ENCODE results near the gene FAM72C.
"Not testable (repeated sequence)": the region's sequence is repeated elsewhere in the genome, so short reads cannot be mapped to it uniquely, and the experiment has no call there.

The FAM72C gene

DNA sequence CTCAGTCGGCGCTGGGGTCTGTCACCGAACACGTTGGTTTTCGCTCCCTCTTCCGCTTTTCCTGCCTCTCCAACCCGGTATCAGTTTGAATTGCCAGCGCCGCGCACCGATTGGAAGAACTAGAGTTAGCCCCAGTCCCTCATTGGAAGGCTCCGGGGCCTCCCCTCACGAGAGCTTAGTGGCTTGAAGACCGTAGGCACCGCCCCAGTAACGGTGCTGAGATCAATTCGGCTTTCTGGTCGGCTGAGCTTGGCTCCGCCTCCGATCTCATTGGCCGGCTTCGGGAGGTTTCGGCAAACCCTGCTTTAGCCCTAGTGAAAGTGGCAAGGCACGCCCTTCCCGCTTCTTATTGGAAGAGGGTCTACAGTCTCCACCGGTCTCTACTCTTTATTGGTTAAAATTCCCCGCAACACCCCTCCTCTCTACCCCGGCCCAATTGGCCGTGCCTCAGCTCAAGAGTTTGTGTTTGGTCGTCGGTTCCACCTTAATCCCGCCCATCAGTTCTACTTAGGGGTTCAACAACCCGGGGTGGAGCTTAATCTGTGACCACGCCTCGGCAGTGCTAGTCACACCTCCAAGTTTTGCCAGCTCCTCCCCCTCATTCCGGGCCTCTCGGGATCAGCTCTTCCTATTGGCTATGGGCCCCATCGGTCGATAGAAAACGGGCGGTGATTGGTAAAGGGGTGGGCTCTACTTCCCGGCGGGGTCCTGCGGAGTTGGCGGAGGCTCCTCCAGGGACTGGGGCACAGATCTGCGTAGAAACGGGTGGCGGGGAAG is at the start of gene FAM72C:
TSS of gene FAM72C (minus strand) at position 63 of the 777 bp plus-strand sequence. CDS start 845 bp downstream, outside the sequence.
- DNase-seq = not testable (repeated sequence)

DNA sequence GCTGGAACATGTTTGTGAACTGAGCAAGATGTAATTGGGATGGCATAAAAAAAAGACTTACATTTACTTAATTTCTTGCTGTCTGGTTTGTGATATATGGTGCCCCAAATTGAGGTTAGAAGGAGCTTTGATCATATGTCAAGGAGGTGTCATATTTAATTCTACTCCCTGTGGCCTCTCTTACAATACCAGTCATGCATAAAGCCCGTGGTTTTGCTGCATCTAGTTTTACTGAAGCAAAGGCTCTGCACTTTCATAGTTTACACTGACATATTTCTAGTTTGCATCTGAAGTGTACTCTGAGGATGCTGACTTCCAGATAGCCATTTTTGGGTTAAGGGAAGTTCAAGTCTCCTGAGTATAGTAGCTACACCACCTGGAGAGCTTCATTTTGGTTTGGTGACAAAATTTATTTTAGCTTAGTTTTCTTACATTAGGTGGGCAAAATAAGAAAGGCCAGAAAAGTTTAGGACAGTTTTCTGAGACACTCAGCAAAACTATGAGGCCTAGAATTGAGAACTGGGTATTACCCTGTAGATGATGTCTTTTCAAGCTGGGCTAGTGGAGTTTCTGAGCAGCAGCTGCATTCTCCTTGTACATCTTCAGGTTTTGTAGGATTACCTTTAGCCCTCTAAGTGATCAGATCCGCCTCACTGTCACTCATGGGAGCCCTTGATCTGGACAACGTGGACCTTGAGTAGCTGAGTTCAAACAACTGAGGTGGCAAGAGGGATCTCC is 48.4 kb upstream of the FAM72C start:
- not testable (repeated sequence) for DNase-seq

DNA sequence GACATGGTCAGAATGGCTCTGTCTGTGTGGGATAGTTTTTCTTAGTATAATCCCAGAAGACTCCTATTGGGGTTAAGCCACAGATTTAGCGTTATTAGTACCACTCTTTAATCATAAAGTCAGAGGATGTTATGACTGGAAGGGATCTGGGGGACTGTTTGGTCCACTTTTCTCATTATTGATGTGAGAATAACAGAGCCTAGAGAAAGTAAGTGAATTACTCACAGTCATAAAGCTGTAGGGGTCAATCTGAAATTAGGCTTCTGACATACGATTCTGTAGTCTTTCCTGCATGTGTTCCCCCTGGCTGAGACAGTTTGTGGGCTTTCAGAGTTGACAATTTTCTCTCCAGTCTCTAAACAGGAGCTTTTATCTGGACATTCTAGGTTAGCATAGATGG is 47.3 kb upstream of the FAM72C start:
- not testable (repeated sequence) for DNase-seq

DNA sequence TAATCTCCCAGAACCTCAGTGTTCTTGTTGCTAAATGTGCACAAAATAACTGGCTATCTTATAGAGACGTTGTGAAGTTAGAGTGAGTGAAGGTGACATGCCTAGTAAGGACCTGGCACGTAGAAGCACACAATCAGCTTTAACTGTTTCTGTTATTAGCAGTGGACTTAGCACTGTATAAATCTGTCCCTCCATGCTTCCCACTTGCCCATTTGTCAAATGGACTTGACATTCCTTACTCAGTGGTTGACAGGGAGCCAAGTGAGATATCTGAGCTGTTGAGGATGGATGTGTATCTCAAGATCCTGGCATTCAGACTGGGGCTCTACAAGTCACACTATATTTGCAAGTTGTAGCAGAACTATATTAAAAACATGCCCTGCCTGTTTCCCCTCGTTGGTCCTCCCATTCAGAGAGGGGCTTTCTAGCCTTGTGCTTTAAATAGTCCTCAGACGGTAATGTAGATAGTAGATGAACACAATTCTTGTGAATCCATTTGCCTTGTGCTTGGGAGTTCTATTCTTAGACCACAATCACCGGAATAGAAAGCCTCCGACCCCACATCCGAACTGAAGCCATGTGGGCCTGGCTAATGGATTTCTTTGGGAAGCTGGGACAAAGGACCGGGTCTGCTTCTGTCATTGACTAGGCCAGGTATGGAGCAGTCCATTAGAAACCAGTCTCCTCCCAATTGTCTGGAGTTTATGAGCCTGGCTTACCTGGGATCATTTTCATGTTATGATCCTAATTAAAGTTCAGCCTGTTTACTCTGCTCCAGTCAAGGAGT is 43.6 kb upstream of the FAM72C start:
- not testable (repeated sequence) for DNase-seq

GRCh38 chr1:144014528-144014927 is 42.7 kb upstream of the FAM72C start:
- not testable (repeated sequence) for DNase-seq

DNA sequence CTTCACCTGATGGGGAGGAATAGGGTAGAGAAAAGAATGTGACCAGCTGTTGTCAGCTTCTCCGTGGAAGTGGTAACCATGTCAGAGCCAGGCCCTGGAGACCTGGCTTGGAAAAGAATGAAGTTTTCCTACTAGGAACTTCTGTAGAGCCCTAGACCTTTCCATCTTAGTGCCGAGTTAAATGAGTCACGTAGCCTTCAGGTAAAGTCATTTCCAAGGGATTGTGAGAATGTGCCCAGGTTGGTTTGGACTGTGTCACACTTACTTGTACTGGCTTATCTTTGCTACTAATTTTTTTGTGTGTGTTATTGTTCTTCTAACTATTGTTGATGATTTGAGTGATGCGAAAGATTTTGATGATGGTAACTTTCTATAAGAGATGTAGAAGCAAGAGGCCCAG is 42.3 kb upstream of the FAM72C start:
- DNase-seq = not testable (repeated sequence)

- not testable (repeated sequence) for DNase-seq
Observed at GRCh38 chr1:144012168-144012733, 40.5 kb upstream of the FAM72C start.

DNA sequence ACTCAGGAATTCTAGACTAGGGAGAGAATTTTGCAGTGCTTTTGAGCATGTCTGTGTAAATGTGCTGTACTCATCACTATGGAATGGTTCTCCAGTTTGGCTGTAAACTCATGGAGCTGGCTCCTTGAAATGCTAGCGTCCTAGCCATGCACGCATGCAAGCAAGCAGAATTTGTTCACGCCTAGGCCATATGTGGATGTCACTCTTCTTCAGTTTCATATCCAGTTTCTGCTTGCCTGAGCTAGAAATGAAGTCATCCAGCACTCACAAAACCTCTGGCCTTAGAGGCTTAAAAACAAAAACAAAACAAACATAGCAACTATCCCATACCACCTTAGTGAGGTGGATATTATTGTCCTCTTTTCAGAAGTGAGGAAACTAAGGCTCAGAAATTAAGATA is 37.6 kb upstream of the FAM72C start:
- not testable (repeated sequence) for DNase-seq

GRCh38 chr1:144004259-144004658 is 32.5 kb upstream of the FAM72C start:
- DNase-seq = not testable (repeated sequence)

GRCh38 chr1:144003306-144004029 is 31.7 kb upstream of the FAM72C start:
- DNase-seq = not testable (repeated sequence)

- peak; percentile 0 for DNase-seq
Observed at GRCh38 chr1:144002141-144002881, 30.5 kb upstream of the FAM72C start.

GRCh38 chr1:144001077-144001476 is 29.3 kb upstream of the FAM72C start:
- DNase-seq = not testable (repeated sequence)

- not testable (repeated sequence) for DNase-seq
Observed at GRCh38 chr1:143996020-143996419, 24.2 kb upstream of the FAM72C start.

DNA sequence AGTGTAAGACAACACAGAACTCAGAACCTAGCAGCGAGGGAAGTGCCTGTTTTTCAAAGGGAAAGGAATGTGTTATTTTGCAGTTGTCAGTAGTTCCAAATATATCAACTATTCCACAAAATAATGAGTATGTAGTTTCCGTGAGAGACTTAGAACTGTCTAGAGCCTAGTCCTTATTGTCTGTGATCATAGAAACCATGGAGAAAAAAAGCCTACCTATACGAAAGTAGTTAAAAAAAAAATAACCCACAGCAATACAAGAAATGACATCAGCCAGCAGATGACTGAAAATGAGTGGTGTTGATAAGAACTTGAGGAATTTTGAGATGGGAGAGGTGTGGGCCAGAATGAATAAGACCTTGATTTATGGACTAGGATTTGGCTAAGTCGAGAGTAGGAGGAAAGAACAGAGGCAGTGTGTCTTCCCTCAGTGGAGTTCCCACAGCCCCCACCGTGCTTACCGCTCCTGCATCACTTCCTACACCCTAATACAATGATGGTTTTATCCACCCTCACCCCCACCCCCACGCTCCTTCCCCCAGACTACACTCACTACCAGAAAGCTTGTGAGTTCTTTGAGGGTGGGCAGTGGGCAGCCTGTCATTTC is 21.6 kb upstream of the FAM72C start:
- not testable (repeated sequence) for DNase-seq

- not testable (repeated sequence) for DNase-seq
Observed at GRCh38 chr1:143990699-143991098, 18.9 kb upstream of the FAM72C start.

DNA sequence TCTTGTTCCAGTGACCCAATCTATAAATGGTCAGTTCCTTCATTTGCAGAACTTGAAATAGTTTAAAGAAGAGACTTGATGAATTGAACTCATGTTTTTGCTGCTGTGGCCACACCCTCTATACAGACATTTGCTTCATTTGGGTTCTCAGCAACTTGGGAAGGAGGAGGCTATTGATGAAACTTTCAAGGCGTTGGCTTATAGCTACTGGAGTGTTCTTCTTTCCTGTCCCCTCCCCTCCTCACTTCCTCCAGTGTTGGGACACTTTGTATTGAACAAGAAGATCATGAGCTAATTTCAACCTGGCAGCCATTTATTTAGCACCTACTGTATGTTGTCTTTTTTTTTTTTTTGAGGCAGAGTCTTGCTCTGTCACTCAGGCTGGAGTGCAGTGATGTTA is 17.9 kb upstream of the FAM72C start:
- DNase-seq = not testable (repeated sequence)

DNA sequence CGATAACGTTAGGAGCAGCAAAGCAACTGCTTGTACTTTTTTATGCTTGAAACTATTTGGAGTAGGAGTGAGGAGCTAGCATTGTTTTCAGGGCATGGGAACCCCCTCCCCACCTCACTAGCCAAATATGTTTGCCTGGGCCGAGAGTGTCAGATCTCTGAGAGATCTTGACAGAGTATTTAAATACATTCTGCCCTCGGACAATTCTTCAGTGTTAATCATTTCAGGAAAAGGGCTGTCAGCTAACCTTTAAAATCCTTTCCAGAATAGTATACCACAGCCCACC is 17.6 kb upstream of the FAM72C start:
- DNase-seq = not testable (repeated sequence)

GRCh38 chr1:143988602-143989426 is 17.0 kb upstream of the FAM72C start:
- DNase-seq = not testable (repeated sequence)

DNA sequence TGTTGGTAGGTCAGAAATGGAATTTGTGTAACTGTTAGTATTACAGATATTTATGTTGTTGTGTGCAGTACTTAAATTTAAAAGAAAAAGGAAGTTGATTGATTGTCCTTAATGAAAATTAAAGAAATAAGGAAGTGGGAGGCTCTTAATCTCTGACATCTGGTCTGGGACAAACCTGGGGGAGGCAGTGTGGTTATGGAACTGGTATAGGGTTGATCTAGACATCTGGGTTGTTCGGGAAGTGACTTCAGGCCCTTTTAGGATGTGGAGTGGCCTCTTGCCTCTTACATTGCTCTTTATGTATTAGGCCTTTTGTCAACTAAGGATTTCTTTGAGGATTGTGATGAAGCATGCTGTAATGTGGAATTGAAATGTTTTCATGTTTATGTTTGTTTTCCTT is 16.1 kb upstream of the FAM72C start:
- DNase-seq = not testable (repeated sequence)
